Upper lobe of left lung (tissue), 6 donors: Measurements from ENCODE around the gene PPP1R3F. TPM values are rescaled to one million over a fixed set of nuclear protein-coding genes. Genes with fewer than 3 reads are reported as not detected.
A peak's percentile ranks its signal among the peaks of the same experiment; 100 is the strongest.

Experiments used
- ATAC-seq, 2 donors: fragments of 200-7000 bp; cut with Tn5 transposase; one replicate each; pipeline ENCODE4 v1.9.1; 2022; ENCODE audit warnings: mild to moderate bottlenecking in 2 of 2, moderate library complexity in 2 of 2; ENCODE audit not compliant: low FRiP score in 2 of 2
- DNase-seq, 2 donors: peaks; one replicate each; pipeline ENCODE4 v3.0.0-alpha.2; 2019 to 2020
- H3K27ac ChIP-seq, 4 donors: fragments of 200-600 bp; sonication (generic); one replicate each; pipeline ENCODE4 v1.5.1; 2016 to 2019
- H3K27me3 ChIP-seq, 4 donors: fragments of 200-600 bp; sonication (generic); one replicate each; pipeline ENCODE4 v1.5.1; 2017 to 2019
- H3K36me3 ChIP-seq, 4 donors: fragments of 200-600 bp; sonication (generic); one replicate each; pipeline ENCODE4 v1.5.1; 2016 to 2019
- H3K4me1 ChIP-seq, 4 donors: fragments of 200-600 bp; sonication (generic); one replicate each; pipeline ENCODE4 v1.5.1; 2018 to 2019
- H3K4me3 ChIP-seq, 4 donors: fragments of 200-600 bp; sonication (generic); one replicate each; pipeline ENCODE4 v1.5.1; 2017 to 2019; ENCODE audit warnings: mild to moderate bottlenecking in 2 of 4, moderate library complexity in 1 of 4
- H3K9me3 ChIP-seq, 4 donors: fragments of 200-600 bp; sonication (generic); one replicate each; pipeline ENCODE4 v1.5.1; 2018 to 2019
- EP300 ChIP-seq, 4 donors: sonication (generic); formaldehyde crosslinking; IDR thresholded peaks; one replicate each; pipeline ENCODE4 v1.5.1; 2017; ENCODE audit warnings: antibody characterized with exemption in 4 of 4, control low read depth in 2 of 4
- POLR2A ChIP-seq, 4 donors: fragments of 450-650 bp; IDR thresholded peaks; one replicate each; pipeline ENCODE4 v1.5.1; 2016 to 2017; ENCODE audit warnings: antibody characterized with exemption in 4 of 4, mild to moderate bottlenecking in 2 of 4
- POLR2AphosphoS5 ChIP-seq, 2 donors: sonication (generic); formaldehyde crosslinking; IDR thresholded peaks; one replicate each; pipeline ENCODE4 v1.5.1; 2017; ENCODE audit warnings: antibody characterized with exemption in 2 of 2
- WGBS, 2 donors: methylation state at CpG; one replicate each; pipeline ENCODE4 v1.1.5; 2017 to 2018; 5-methylcytosine and 5-hydroxymethylcytosine counted together
- total RNA-seq, 6 donors: library from RNA; depleted of rRNA in 4 of 6; stranded (reverse); fragments of >200 nt in 4 of 6; gene quantifications; one replicate each; pipeline versions ENCODE4 v1.1.0 to v1.2.1, GENCODE V29; 2016 to 2021
- TF ChIP-seq, protein P1 (sequence below), 6 experiments: fragments of 450-650 bp in 4 of 6; fragments of 200-600 bp in 2 of 6; sonication (generic) in 2 of 6; IDR thresholded peaks; one replicate each; pipeline ENCODE4 v1.5.1; 2016 to 2019; ENCODE audit warnings: antibody characterized with exemption in 6 of 6
- donor health status: DM: no; HTN: no; CAD: no; lungs with moderate emphysema.
- donor health status: DM: no; HTN: yes; CAD: no; lungs with severe emphysema.

Gene PPP1R3F
- total RNA-seq, 6 donors from 2014 or later = 3.3 to 14.9 (median 7.1) TPM

DNA sequence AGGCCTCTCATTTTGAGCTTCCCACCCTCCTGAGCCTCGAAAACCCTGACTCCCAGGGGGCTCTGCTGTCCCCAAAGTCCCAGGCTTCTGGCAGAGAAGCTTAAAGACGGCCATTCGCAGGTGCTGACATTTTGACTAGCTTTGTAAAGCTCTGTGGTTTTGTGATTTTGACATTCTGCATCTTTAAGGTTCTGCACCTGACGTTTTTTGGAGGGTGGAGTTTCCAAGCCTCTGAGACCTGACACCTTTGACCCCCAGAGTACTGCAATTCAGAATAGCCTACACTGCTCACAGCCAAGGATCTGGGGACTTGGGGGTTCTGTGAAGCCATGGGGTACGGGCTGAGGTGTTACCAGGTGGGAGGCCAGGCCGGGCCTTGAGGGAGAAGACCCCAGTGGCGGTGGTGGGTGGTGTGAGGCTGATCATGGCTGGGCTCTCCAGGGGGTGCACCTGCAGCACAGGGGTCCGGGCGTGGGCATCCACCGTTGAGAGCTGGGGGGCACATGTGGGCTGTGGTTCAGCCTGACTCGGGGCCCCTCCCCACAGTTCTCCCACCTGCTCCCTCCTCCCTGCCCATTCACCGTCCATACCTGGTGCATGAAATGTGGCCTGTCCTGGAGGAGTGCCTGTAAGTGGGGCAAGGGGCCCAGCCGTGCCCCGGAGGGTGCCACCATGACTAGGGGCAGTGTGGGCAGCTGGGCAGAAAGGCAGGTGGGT, 12.4 kb upstream of the PPP1R3F start:
- no peaks in the 10 kb centered on the region for H3K4me1 ChIP-seq
- H3K27ac ChIP-seq = no peak overlapping the region
- 79 to 81% methylated on average over 5 to 14 of the region's 14 CpGs for WGBS, 2 donors
- H3K4me3 ChIP-seq = no peak overlapping the region
- no peaks in the 10 kb centered on the region for H3K9me3 ChIP-seq
- H3K36me3 ChIP-seq = no peaks in the 10 kb centered on the region
- DNase-seq (peak in 1 of 2 donors; percentile 31), ATAC-seq (no peak)
- no peaks in the 10 kb centered on the region for H3K27me3 ChIP-seq
- TF ChIP-seq, protein P1, sequence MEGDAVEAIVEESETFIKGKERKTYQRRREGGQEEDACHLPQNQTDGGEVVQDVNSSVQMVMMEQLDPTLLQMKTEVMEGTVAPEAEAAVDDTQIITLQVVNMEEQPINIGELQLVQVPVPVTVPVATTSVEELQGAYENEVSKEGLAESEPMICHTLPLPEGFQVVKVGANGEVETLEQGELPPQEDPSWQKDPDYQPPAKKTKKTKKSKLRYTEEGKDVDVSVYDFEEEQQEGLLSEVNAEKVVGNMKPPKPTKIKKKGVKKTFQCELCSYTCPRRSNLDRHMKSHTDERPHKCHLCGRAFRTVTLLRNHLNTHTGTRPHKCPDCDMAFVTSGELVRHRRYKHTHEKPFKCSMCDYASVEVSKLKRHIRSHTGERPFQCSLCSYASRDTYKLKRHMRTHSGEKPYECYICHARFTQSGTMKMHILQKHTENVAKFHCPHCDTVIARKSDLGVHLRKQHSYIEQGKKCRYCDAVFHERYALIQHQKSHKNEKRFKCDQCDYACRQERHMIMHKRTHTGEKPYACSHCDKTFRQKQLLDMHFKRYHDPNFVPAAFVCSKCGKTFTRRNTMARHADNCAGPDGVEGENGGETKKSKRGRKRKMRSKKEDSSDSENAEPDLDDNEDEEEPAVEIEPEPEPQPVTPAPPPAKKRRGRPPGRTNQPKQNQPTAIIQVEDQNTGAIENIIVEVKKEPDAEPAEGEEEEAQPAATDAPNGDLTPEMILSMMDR (IDR thresholded peaks at IDR 0.05) = no peak
- TF ChIP-seq EP300 (IDR thresholded peaks at IDR 0.05) = no peak
- no peak for TF ChIP-seq POLR2A (IDR thresholded peaks at IDR 0.05)
- no peak for TF ChIP-seq POLR2AphosphoS5 (IDR thresholded peaks at IDR 0.05)

DNA sequence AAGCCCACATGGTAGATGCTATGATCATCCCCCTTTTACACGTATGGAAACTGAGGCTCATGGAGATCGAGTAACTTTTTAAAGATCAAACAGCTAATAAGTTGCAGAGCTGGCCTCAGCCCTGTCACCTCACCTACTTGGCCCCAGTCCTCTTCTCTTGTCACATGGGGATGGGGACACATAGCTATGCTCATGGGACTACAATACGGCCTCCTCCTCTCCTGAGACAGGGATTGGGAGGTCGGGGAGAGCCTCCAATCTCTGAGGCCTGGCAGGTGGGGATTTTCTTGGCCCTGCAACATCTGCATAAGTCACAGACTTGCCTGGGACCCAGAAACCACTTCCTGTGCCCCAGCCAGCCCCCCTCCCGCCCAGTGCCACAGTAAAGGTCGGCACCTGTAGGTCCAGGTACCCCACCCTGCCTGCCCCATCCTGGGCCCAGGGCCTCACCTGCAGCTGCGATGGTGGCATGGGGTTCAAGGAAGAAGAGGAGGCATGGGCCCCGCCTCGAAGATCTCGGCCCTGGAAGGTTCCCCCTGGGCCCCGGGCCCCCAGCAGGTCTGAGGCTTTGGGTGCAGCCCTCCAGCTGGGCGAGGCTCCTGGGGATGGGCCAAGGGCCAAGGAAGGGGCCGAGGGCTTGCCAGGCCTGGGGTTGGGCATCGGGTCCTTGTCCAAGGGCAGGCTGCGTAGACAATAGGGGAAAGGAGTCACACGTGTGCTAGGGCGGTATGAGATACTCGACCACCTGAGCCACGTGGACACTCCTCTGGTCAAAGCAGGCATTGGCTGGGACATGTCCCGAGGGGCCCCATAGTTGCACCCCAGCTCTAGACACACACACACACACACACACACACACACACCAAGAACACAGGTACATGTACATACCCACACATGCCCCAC, 11.5 kb upstream of the PPP1R3F start:
- Histone ChIP-seq H3K4me3 (no peak overlapping the region), H3K27ac (no peak overlapping the region), H3K27me3 (no peaks in the 10 kb centered on the region), H3K9me3 (no peaks in the 10 kb centered on the region), H3K4me1 (no peaks in the 10 kb centered on the region), H3K36me3 (no peaks in the 10 kb centered on the region)
- 62 to 65% methylated on average over 2 to 20 of the region's 20 CpGs for WGBS, 2 donors
- ATAC-seq = no peak
- TF ChIP-seq, protein P1 (IDR thresholded peaks at IDR 0.05) = no peak
- no peak for TF ChIP-seq POLR2AphosphoS5 (IDR thresholded peaks at IDR 0.05)
- TF ChIP-seq POLR2A (IDR thresholded peaks at IDR 0.05) = no peak
- TF ChIP-seq EP300 (IDR thresholded peaks at IDR 0.05) = no peak
- peak in 1 of 2 donors; percentile 25 for DNase-seq

DNA sequence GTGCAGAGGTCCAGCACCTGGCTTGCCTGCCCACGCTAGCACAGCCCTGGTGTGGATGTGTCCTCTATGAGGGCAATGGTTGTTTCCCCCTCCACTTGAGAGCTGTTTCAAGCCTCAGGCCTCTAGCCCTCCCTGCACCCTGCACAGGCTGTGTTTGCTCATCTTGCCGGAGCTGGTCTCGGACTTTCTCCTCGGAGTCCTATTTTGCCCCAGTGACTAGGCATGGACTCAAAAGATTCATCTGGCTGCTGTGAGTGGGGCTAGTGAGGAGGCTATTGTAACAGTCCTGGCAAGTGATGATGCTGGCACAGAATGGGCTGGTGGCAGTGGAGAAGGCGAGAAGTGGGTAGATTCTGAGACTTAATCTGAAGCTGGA, 10.9 kb upstream of the PPP1R3F start:
- TF ChIP-seq, protein P1 (IDR thresholded peaks at IDR 0.05) = no peak
- TF ChIP-seq EP300 (IDR thresholded peaks at IDR 0.05) (no peak), POLR2AphosphoS5 (IDR thresholded peaks at IDR 0.05) (no peak), POLR2A (IDR thresholded peaks at IDR 0.05) (no peak)
- Histone ChIP-seq H3K4me3 (no peak overlapping the region), H3K36me3 (no peaks in the 10 kb centered on the region), H3K4me1 (no peaks in the 10 kb centered on the region), H3K27me3 (no peaks in the 10 kb centered on the region), H3K27ac (no peak overlapping the region), H3K9me3 (no peaks in the 10 kb centered on the region)
- DNase-seq (no peak), ATAC-seq (no peak)
- WGBS, 2 donors = 61 to 72% methylated on average over 2 to 5 of the region's 5 CpGs

DNA sequence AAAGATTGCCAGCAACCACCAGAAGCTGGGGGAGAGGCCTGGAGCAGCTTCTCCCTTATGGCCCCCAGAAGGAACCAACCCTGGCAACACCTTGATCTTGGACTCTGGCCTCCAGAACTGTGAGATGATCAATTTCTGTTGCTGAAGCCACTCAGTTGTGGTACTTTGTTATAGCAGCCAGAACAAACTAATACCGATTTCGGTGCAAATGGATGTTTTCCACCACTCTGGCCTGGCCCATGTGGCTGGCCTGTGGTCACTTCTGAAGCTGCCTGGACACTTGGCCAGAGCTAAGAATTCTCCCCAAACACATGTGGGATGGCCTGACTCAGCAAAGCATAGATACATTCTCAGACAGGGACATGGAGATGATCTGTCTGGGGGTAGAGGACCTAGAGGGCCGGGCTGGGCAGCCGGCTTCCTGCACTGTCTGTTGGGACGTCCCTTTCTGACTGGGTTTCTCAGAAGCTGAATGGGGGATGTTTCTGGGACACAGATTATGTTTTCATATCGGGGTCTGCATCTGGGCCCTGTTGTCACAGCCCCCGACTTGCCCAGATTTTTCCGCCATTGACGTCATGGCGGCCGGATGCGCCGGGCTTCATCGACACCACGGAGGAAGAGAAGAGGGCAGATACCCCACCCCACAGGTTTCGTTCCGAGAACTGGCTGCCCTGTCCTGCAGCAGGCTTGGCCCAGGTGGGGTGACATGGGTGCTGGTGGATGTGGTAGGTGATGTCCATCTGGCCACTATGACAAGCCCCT, 9.2 kb upstream of the PPP1R3F start:
- ATAC-seq = no peak
- DNase-seq = peak in 1 of 2 donors; percentile 41

DNA sequence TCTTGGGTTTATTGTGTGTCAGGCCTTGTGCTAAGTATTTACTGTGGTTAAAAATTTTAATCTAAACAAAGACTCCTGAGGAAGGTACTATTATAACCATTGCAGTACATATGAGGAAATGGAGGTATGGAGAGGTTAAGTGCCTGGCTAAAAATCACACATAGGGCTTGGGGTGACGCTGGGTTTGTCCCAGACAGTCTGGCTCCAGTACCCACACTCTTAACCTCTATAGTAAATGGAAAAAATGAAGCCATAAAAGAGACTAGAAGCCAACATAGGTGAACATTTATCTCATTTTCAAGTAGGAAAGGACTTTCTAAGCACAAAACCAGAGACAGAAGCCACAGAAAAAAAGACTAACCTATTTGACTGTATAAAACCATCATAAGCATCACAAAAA, 7.0 kb upstream of the PPP1R3F start:
- no peak overlapping the region for H3K4me3 ChIP-seq
- H3K27ac ChIP-seq = no peak overlapping the region
- no peaks in the 10 kb centered on the region for H3K4me1 ChIP-seq
- WGBS, 2 donors = 31 to 69% methylated on average over 1 of the region's 1 CpG
- TF ChIP-seq POLR2AphosphoS5 (IDR thresholded peaks at IDR 0.05) (no peak), POLR2A (IDR thresholded peaks at IDR 0.05) (no peak), EP300 (IDR thresholded peaks at IDR 0.05) (no peak)
- TF ChIP-seq, protein P1 (IDR thresholded peaks at IDR 0.05) = no peak
- H3K27me3 ChIP-seq = no peaks in the 10 kb centered on the region
- H3K9me3 ChIP-seq = no peaks in the 10 kb centered on the region
- ATAC-seq (no peak), DNase-seq (no peak)
- H3K36me3 ChIP-seq = no peaks in the 10 kb centered on the region

More for the DNA sequence above, 9.2 kb upstream of the PPP1R3F start:
- TF ChIP-seq POLR2A (IDR thresholded peaks at IDR 0.05) (no peak), POLR2AphosphoS5 (IDR thresholded peaks at IDR 0.05) (no peak)
- no peaks in the 10 kb centered on the region for H3K27me3 ChIP-seq
- no peak overlapping the region for H3K27ac ChIP-seq
- no peaks in the 10 kb centered on the region for H3K4me1 ChIP-seq
- no peak overlapping the region for H3K4me3 ChIP-seq
- H3K36me3 ChIP-seq = no peaks in the 10 kb centered on the region
- 91 to 94% methylated on average over 6 to 17 of the region's 17 CpGs for WGBS, 2 donors
- H3K9me3 ChIP-seq = no peaks in the 10 kb centered on the region
